Upper lobe of left lung (tissue), 4 donors: Measurements from ENCODE around the gene DGKZ.

Experiments used
- EP300 ChIP-seq, 4 donors: sonication (generic); formaldehyde crosslinking; IDR thresholded peaks; one replicate each; pipeline ENCODE4 v1.5.1; 2017; ENCODE audit warnings: antibody characterized with exemption in 4 of 4, control low read depth in 2 of 4
- POLR2A ChIP-seq, 4 donors: fragments of 450-650 bp; IDR thresholded peaks; one replicate each; pipeline ENCODE4 v1.5.1; 2016 to 2017; ENCODE audit warnings: antibody characterized with exemption in 4 of 4, mild to moderate bottlenecking in 2 of 4
- TF ChIP-seq, protein P1 (sequence below), 6 experiments: fragments of 450-650 bp in 4 of 6; fragments of 200-600 bp in 2 of 6; sonication (generic) in 2 of 6; IDR thresholded peaks; one replicate each; pipeline ENCODE4 v1.5.1; 2016 to 2019; ENCODE audit warnings: antibody characterized with exemption in 6 of 6

DNA sequence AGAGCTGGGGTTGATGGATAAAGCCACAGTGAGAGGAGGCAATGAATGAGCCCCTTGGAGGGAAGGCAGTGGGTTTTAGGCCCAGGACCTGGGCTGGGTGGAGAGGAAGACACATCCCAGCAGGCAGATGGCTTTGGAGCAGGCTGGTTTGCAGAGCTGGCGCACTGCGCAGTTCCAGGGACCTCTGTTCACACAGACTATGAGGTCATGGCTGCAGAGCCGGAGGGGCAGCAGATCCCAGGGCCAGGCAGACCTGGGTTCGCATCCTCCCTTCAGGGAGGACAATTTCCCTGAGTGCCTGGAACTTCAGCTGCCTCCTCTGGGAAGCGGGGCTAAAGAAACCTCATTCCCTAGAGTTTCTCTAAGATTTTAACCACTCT lies 28.2 kb upstream of the DGKZ start:
- no peak for TF ChIP-seq EP300 (IDR thresholded peaks at IDR 0.05)
- TF ChIP-seq POLR2A (IDR thresholded peaks at IDR 0.05), result no peak
- TF ChIP-seq, protein P1, sequence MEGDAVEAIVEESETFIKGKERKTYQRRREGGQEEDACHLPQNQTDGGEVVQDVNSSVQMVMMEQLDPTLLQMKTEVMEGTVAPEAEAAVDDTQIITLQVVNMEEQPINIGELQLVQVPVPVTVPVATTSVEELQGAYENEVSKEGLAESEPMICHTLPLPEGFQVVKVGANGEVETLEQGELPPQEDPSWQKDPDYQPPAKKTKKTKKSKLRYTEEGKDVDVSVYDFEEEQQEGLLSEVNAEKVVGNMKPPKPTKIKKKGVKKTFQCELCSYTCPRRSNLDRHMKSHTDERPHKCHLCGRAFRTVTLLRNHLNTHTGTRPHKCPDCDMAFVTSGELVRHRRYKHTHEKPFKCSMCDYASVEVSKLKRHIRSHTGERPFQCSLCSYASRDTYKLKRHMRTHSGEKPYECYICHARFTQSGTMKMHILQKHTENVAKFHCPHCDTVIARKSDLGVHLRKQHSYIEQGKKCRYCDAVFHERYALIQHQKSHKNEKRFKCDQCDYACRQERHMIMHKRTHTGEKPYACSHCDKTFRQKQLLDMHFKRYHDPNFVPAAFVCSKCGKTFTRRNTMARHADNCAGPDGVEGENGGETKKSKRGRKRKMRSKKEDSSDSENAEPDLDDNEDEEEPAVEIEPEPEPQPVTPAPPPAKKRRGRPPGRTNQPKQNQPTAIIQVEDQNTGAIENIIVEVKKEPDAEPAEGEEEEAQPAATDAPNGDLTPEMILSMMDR (IDR thresholded peaks at IDR 0.05), result no peak
